C1 segment of cervical spinal cord (tissue), 14 donors: ENCODE data around the gene SVEP1.
"Not testable (repeated sequence)": the region's sequence is repeated elsewhere in the genome, so short reads cannot be mapped to it uniquely, and the experiment has no call there.

Experiments used
- DNase-seq, 14 donors: peaks; one replicate each; lab custom pipeline; 2025; lab: John Stamatoyannopoulos, UW

Gene SVEP1

DNA sequence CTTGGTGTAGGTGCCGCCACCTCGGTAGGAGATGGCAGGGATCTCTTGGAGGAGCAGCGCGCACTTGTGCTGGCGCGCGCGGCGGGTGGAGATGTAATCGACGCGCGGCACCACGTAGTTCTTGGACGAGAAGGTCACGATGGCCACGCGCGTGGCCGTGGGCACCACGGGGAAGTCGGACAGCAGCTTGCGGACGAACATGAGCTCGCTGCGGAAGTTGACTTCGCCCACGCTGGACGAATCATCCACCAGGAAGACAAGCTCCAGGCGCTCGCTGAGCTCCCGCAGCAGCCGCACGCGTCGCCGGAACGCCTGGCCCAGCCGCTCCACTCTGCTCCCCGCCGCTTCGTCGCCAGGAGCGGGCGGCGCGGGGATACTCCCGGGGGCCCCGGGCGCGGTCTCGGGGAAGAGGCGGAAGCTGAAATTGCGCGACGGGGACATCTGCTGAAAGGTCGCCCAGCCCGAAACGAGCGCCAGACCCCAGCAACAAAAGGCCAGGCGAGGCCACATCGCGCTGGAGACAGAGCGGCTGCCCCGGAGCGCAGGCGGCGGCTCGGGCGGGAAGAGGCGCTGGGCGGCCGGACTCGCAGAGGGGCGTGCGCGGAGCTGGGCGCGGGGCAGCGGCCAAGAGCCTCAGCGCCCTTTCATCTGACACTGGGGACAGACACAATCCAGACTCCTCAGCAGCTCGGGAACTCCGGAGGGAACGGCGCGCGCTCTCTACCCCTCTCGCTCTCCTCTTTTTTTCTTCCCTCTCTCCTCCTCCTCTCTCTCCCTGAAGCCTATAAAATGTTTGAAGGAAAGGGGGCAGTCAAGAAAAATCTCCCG lies at the start of gene SVEP1:
Gene SVEP1 (minus strand): TSS at position 708 of the 828 bp plus-strand sequence. CDS start 198 bp downstream, at position 510.
- DNase-seq = peak in 9 of 14 donors; percentile 6 to 81 (median 33)

- no peak for DNase-seq
Observed at GRCh38 chr9:110626101-110626829, 46.7 kb upstream of the SVEP1 start.

- peak in 6 of 14 donors; percentile 4 to 49 (median 18) for DNase-seq
Observed at GRCh38 chr9:110623462-110624025, 44.0 kb upstream of the SVEP1 start.

DNA sequence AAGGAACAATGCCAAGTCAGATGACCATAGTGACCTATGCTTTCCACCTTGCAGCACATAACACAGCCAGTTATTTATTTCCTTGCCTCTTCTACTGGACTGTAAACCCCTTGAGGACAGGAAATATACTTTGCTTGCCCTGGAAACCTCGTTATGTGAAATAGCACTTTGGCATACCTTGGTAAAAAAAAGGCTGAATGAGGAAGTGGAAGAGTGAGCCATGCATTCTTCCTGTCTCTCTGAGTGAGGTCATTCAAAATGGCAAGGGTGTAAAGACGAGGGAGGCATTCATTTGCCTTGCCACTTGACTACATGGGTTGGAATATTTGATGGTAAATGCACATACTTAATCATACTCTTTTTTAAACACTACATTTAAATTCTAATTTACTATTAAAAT lies 42.8 kb upstream of the SVEP1 start:
- no peak for DNase-seq

- DNase-seq = peak in 1 of 14 donors; percentile 34
Observed at GRCh38 chr9:110620726-110621125, 41.2 kb upstream of the SVEP1 start.

DNA sequence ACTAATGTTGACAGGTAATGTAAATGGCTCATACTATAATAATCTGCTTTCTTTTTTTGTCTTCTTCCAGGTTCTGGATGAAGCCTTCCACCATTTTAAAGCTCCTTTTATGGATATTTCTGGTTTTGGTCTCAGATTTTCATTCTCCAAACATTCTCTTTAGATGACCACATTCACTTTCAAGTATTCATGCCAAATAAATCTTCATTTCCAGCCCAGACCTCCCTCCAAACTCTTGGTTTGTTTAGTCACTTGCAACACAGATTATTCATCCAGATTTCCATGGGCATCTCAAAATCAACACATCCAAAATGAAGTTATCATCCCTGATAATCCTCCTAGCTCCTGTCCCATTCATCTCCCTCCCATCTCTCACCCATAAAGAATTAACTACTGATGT lies 40.3 kb upstream of the SVEP1 start:
- DNase-seq = no peak

GRCh38 chr9:110615498-110615897 lies 36.0 kb upstream of the SVEP1 start:
- DNase-seq = no peak

DNA sequence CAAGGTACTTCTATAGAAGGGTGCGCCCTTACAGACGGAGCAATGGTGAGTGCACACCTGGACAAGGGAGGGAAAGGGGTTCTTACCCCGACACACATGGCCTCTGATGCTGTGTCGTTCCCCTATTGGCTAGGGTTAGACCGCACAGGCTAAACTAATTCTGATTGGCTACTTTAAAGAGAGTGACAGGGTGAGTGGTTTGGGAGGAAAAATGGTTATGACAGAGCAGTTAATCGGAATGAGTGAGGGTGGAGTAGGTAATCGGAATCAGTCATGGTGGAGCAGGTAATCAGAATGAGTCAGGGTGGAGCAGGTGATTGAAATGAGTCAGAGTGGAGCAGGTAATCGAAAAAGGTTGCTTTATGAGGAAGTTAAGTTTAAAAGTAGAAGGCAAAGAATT lies 35.0 kb upstream of the SVEP1 start:
- not testable (repeated sequence) for DNase-seq

DNA sequence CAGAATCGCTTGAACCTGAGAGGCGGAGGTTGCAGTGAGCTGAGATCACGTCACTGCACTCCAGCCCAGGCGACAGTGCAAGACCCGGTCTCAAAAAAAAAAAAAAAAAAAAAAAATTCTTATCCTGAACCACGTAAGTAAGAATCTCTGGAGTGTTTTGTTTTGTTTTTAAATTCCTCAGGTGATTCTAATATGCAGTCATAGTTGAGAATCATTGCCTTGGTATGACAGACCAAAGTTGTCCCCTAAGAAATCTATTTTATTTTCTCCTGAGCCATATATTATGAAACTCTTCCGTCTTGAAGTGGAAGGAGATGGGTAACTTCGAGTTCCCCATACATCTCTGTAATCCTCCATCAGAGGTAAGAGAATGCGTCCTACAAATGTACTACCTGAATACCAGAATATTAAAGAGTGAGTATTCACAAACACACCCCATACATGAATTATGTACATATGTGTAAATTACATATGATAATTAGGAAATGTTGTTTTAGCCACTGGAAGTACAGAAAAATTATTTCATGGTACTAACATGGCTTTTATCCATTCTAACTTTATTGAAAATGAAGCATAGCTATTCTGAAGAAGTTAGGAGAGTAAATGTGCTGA lies 26.7 kb upstream of the SVEP1 start:
- no peak for DNase-seq

DNA sequence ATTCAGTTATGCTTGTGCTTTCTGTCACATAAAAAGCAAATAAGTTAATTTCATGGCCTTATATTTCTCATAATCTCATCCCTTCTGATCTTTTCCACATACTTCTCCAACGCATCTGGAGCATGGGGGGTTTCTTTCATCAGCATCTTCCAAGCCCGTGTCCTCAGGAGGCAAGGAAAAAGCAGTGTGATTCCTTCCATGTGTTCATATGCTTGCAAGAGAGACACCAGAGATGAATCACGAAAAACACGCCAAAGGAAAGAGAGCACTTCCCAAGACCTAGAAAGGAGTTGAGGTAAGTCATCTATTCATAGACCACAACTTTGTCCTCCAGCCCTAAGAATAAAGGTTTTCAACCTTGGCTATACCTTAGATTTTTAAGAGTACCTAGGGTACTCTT lies 26.0 kb upstream of the SVEP1 start:
- no peak for DNase-seq

DNA sequence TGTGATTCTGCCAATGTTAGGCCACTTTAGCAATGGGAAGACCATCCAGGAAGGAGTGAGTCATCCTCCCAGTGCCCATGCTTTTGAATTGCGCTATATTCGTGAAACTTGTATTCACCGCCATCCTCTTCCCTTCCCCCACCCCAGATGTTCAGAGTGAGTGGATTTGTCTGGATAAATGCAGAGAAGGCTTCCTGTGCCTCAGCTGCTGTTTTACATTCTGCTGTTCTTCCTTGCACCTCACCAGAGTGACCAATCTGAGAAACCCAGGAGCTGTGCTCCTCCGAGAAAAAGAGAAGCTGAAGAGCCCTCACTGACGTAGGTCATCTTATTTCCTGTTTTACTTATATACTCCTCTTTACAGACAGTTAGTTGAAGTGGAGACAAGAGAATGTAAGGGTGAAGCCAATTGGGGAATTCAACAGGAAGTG lies 24.6 kb upstream of the SVEP1 start:
- DNase-seq = no peak

- DNase-seq = no peak
Observed at GRCh38 chr9:110602281-110602680, 22.7 kb upstream of the SVEP1 start.

DNA sequence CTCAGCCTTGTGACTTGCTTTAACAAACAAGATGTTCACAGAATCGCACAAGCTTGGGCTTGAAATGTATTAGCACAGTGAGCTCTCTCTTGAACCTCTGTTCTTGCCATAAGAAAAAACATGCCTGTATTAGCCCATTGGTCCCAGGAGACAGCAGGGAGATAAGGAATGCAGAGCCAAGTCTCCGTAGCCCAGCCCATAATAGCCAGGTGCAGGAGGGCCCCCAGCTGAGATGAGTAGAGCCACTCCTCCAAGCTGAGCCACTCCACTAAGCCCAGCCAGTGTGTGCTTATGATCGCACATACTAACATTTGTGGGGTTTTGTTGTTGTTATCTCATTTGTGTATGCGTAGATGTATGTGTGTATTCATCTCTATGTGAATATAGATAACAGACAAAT lies 21.6 kb upstream of the SVEP1 start:
- DNase-seq = no peak

GRCh38 chr9:110599468-110599867 lies 19.9 kb upstream of the SVEP1 start:
- DNase-seq = no peak

GRCh38 chr9:110592044-110592830 lies 12.7 kb upstream of the SVEP1 start:
- no peak for DNase-seq

- no peak for DNase-seq
Observed at GRCh38 chr9:110591526-110591925, 12.0 kb upstream of the SVEP1 start.

- no peak for DNase-seq
Observed at GRCh38 chr9:110590816-110591215, 11.3 kb upstream of the SVEP1 start.

GRCh38 chr9:110588296-110588695 lies 8.8 kb upstream of the SVEP1 start:
- no peak for DNase-seq

- peak in 1 of 14 donors; percentile 37 for DNase-seq
Observed at GRCh38 chr9:110583237-110583636, 3.7 kb upstream of the SVEP1 start.

DNA sequence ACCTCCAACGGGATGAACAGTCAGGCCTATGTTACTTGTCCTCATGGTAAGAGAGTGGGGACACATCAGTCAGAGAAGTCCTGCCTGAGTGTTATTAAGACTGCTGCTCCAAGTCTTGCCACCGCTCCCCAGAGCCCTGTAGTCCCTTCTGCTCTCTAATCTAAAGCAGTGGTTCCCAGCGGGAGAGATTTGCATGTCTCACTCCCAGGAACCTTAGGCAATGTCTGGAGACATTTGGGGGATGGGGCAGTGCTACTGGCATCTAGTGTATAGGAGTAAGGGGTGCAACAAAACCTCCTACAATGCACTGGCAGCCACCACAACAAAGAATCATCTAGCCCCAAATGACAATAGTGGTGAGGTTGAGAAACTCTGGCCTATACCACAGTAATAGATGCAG lies 2.6 kb upstream of the SVEP1 start:
- DNase-seq = peak in 1 of 14 donors; percentile 10

DNA sequence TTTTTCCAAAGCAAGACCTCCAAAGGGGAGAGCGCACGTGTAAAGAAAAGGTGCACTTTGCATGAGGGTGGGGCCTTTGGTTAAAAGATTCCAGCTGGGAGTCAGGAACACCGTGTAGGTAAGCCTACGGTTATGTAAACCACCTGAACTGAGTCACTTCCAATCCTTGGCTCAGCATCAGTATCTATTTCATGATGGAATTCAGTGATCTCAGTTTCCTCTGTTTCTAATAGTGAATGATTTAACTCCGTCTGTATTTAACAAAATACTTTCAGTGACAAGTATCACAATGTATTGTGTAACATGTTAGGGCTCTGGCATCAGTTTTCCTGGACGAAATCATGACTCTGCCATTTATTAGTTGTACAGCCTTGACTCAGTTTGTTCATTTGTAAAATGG lies 1.3 kb upstream of the SVEP1 start:
- DNase-seq = peak in 1 of 14 donors; percentile 22
